ENCODE measurements around the gene INTS15. TPM values are rescaled to one million over a fixed set of nuclear protein-coding genes. Genes with fewer than 3 reads are reported as not detected.

INTS15 gene
- total and polyA plus RNA-seq, 5 experiments from 2014 or later: 29.4 to 61.8 (median 43.3) TPM

GRCh38 chr7:6613706-6614105, 23.9 kb downstream of the INTS15 start:
- Mint-ChIP-seq H3K4me3 (peak overlapping the region in 9 of 10 donors; percentile 18 to 93 (median 63)), H3K4me1 (peaks cover 15 to 36% (median 23%) of the 10 kb centered on the region in 4 donors), H3K9me3 (peaks cover 0 to 1% (median 0%) of the 10 kb centered on the region in 9 donors), H3K27me3 (peaks cover 0 to 2% (median 0%) of the 10 kb centered on the region in 5 donors), H3K27ac (peak overlapping the region in 3 of 10 donors; percentile 29 to 66 (median 60)), H3K36me3 (peaks cover 0 to 17% (median 0%) of the 10 kb centered on the region in 3 donors)
- POLR2A ChIA-PET: no interaction called here
- ATAC-seq: no peak
- DNase-seq: no peak

- Mint-ChIP-seq H3K27me3 (peaks cover 0 to 2% (median 0%) of the 10 kb centered on the region in 5 donors), H3K36me3 (peaks cover 0 to 9% (median 0%) of the 10 kb centered on the region in 3 donors), H3K9me3 (peaks cover 0 to 1% (median 0%) of the 10 kb centered on the region in 9 donors), H3K4me1 (peaks cover 15 to 49% (median 34%) of the 10 kb centered on the region in 4 donors), H3K4me3 (peak within 1 kb of the TSS; percentile 70 to 93 (median 84)), H3K27ac (peak within 1 kb of the TSS; percentile 73 to 91 (median 84))
- DNase-seq (peak in 5 of 10 donors; percentile 13 to 32 (median 30)), ATAC-seq (peak; percentile 68 to 72)
- POLR2A ChIA-PET: interaction anchor here (0.5 to 1.3 kb wide), 3 partner anchors 22 to 45 kb away, joined by 3 to 5 read pairs (median 3); partner anchors contain the start of genes INTS15 and ZNF316
These were observed 25.3 kb downstream of the INTS15 start, which contains the start of gene ZNF853 for GRCh38 chr7:6614953-6615722. Gene ZNF853, plus strand, starts transcription at chr7:6615610. Its CDS starts 565 bp downstream, at chr7:6616175.

GRCh38 chr7:6615723-6616555, 26.1 kb downstream of the INTS15 start:
- peaks cover 0 to 7% (median 0%) of the 10 kb centered on the region in 3 donors for H3K36me3 Mint-ChIP-seq

GRCh38 chr7:6616854-6617643, 27.2 kb downstream of the INTS15 start:
- Mint-ChIP-seq H3K4me3 (peak overlapping the region; percentile 63 to 86 (median 70)), H3K9me3 (peaks cover 0 to 1% (median 0%) of the 10 kb centered on the region in 9 donors), H3K27ac (peak overlapping the region in 9 of 10 donors; percentile 26 to 85 (median 63)), H3K27me3 (peaks cover 0 to 2% (median 0%) of the 10 kb centered on the region in 5 donors), H3K4me1 (peaks cover 18 to 62% (median 48%) of the 10 kb centered on the region in 4 donors), H3K36me3 (peaks cover 5 to 14% (median 7%) of the 10 kb centered on the region in 3 donors)
- no peak for ATAC-seq
- DNase-seq: no peak
- POLR2A ChIA-PET: interaction anchor here (0.5 to 1.8 kb wide), 6 partner anchors 10 to 107 kb away, joined by 3 to 6 read pairs (median 3); partner anchors contain the start of gene INTS15

More at GRCh38 chr7:6615723-6616555, 26.1 kb downstream of the INTS15 start:
- Mint-ChIP-seq H3K4me1 (peaks cover 15 to 57% (median 42%) of the 10 kb centered on the region in 4 donors), H3K4me3 (peak overlapping the region; percentile 60 to 85 (median 69)), H3K9me3 (peaks cover 0 to 1% (median 0%) of the 10 kb centered on the region in 9 donors), H3K27ac (peak overlapping the region in 8 of 10 donors; percentile 5 to 85 (median 54)), H3K27me3 (peaks cover 0 to 2% (median 0%) of the 10 kb centered on the region in 5 donors)
- DNase-seq (no peak), ATAC-seq (peak; percentile 21 to 34)
- POLR2A ChIA-PET: interaction anchor here (0.5 to 1.8 kb wide), 5 partner anchors 9 to 108 kb away, joined by 3 to 6 read pairs (median 4); partner anchors contain the start of gene INTS15

GRCh38 chr7:6618621-6619020, 28.8 kb downstream of the INTS15 start:
- POLR2A ChIA-PET: interaction anchor here (1.4 kb wide), 1 partner anchor 19 kb away, joined by 3 read pairs; the partner anchor contains the start of gene ZNF316
- DNase-seq (no peak), ATAC-seq (no peak)
- Mint-ChIP-seq H3K27me3 (peaks cover 0 to 2% (median 0%) of the 10 kb centered on the region in 5 donors), H3K4me3 (peak overlapping the region in 2 of 10 donors; percentile 13 to 24), H3K9me3 (no peaks in the 10 kb centered on the region), H3K4me1 (peaks cover 18 to 65% (median 54%) of the 10 kb centered on the region in 4 donors), H3K36me3 (peaks cover 5 to 17% (median 12%) of the 10 kb centered on the region in 3 donors), H3K27ac (peak overlapping the region in 6 of 10 donors; percentile 8 to 85 (median 51))

GRCh38 chr7:6619961-6620360, 30.1 kb downstream of the INTS15 start:
- POLR2A ChIA-PET: interaction anchor here (0.5 to 1.2 kb wide), 4 partner anchors 9 to 113 kb away, joined by 3 to 4 read pairs (median 4); partner anchors contain the start of gene INTS15
- no peak for ATAC-seq
- Mint-ChIP-seq H3K36me3 (peaks cover 5 to 20% (median 12%) of the 10 kb centered on the region in 3 donors), H3K27ac (peak overlapping the region in 9 of 10 donors; percentile 44 to 91 (median 63)), H3K9me3 (no peaks in the 10 kb centered on the region), H3K27me3 (no peaks in the 10 kb centered on the region), H3K4me3 (peak overlapping the region in 9 of 10 donors; percentile 8 to 75 (median 55)), H3K4me1 (peaks cover 23 to 70% (median 60%) of the 10 kb centered on the region in 4 donors)
- DNase-seq: no peak

- POLR2A ChIA-PET: interaction anchor here (0.9 to 1.5 kb wide), 3 partner anchors 15 to 44 kb away, joined by 3 to 6 read pairs (median 3); partner anchors contain the start of genes ZDHHC4 and ZNF316
- H3K4me1 Mint-ChIP-seq: peaks cover 20 to 75% (median 60%) of the 10 kb centered on the region in 4 donors
- no peaks in the 10 kb centered on the region for H3K9me3 Mint-ChIP-seq
- peaks cover 5 to 20% (median 12%) of the 10 kb centered on the region in 3 donors for H3K36me3 Mint-ChIP-seq
- H3K27ac Mint-ChIP-seq: peak overlapping the region; percentile 22 to 92 (median 80)
- no peak for ATAC-seq
- H3K27me3 Mint-ChIP-seq: no peaks in the 10 kb centered on the region
- DNase-seq: no peak
- H3K4me3 Mint-ChIP-seq: peak overlapping the region; percentile 13 to 81 (median 70)
These were observed 31.6 kb downstream of the INTS15 start for GRCh38 chr7:6621195-6622133.

GRCh38 chr7:6622134-6622710, 32.4 kb downstream of the INTS15 start:
- ATAC-seq: no peak
- H3K4me3 Mint-ChIP-seq: peak overlapping the region in 2 of 10 donors; percentile 55 to 81
- DNase-seq: no peak
- H3K36me3 Mint-ChIP-seq: peaks cover 5 to 20% (median 12%) of the 10 kb centered on the region in 3 donors
- no peaks in the 10 kb centered on the region for H3K9me3 Mint-ChIP-seq
- POLR2A ChIA-PET: interaction anchor here (0.6 to 1.5 kb wide), 2 partner anchors 15 to 33 kb away, joined by 3 to 6 read pairs; partner anchors contain the start of genes INTS15 and ZNF316
- peaks cover 20 to 72% (median 59%) of the 10 kb centered on the region in 4 donors for H3K4me1 Mint-ChIP-seq
- H3K27me3 Mint-ChIP-seq: no peaks in the 10 kb centered on the region
- no peak overlapping the region for H3K27ac Mint-ChIP-seq

- DNase-seq: peak in 2 of 10 donors; percentile 27 to 33
- Mint-ChIP-seq H3K9me3 (no peaks in the 10 kb centered on the region), H3K36me3 (peaks cover 5 to 13% (median 12%) of the 10 kb centered on the region in 3 donors), H3K4me3 (peak overlapping the region; percentile 68 to 93 (median 78)), H3K4me1 (peaks cover 18 to 60% (median 52%) of the 10 kb centered on the region in 4 donors), H3K27ac (peak overlapping the region; percentile 81 to 95 (median 92)), H3K27me3 (no peaks in the 10 kb centered on the region)
- ATAC-seq: peak; percentile 71 to 83
- POLR2A ChIA-PET: interaction anchor here (0.8 to 1.0 kb wide), 3 partner anchors 9 to 34 kb away, joined by 3 to 5 read pairs (median 3); partner anchors contain the start of genes INTS15 and ZNF316
These were observed 33.9 kb downstream of the INTS15 start for GRCh38 chr7:6623589-6624245.

Measured in naive thymus-derived CD8-positive, alpha-beta T cell (primary cell).